Stimulated activated CD4-positive, alpha-beta T cell treated with anti-CD3 and anti-CD28 coated beads, TNF-alpha, amount 100 ng/mL, for 4 hours (primary cell): ENCODE data around the gene RASGRF2.
A peak's percentile ranks its signal among the peaks of the same experiment; 100 is the strongest.

ENCODE experiments used
- DNase-seq, 3 experiments: peaks; one replicate each; pipeline ENCODE4 v3.0.0-alpha.2; 2020; ENCODE audit warnings: low read depth in 3 of 3

The RASGRF2 gene

DNA sequence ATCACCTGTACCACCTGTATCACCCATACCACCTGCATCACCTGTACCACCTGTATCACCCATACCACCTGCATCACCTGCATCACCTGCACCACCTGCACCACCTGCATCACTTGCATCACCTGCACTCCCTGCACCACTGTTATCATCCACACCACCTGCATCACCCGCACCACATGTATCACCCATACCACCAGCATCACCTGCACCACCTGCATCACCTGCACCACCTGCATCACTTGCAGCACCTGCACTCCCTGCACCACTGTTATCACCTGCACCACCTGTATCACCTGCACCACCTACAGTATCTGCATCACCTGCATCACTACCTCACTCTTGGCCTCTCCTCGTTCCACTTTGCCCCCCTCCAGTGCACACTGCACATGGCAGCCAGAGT lies 209.8 kb downstream of the RASGRF2 start:
- no peak for DNase-seq

DNA sequence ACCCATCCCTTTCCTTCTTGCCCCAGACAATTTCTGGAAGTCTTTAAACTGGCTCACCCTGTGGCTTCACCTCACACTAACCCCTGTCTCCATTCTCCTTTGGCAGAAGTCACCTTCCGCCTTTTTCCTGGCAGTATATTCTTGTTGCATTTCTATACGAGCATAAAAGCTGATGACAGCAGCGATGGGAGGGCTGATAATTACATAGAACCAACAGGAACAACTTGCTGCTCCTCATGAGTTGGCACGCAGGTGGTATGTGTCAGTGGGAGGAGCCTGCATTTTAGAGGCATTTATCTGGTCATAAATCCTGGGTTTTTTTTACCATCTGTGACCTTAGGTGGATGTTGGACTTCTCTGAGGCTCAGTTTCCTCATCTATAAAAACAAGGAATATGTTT lies 211.6 kb downstream of the RASGRF2 start:
- DNase-seq, result no peak

GRCh38 chr5:81172710-81173109 lies 212.5 kb downstream of the RASGRF2 start:
- no peak for DNase-seq

GRCh38 chr5:81177061-81177460 lies 216.9 kb downstream of the RASGRF2 start:
- DNase-seq, result no peak

GRCh38 chr5:81179959-81180358 lies 219.8 kb downstream of the RASGRF2 start:
- no peak for DNase-seq

DNA sequence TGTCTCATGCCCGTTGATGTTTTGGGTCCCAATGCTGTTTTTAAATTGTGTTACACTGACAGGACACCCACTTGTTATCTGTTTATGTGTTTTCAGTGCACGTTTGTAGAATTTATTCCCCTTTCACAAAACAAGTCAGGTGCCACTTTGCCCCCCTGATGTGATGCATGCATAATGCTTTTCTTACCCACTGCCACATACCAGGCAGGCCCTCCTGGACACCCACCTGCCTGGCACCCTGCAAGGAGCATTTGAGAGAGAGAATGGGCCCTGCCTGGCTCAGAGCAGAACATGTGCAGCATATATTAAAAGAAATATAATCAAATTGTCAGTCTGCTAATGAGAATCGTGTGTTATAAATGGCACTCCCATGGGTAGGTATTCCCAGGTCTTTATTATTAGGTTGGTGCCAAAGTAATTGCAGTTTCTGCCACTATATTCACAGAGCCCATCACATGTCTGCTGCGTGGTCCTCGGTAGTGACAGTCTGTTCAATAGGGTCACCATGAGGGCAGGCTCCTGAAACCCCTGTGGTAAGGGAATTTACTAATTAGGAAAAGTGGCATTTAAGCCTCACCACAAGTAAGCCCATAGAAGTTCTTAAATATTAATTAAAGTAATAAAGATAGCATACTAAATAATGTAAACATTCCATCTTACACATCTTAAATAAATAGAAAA lies 220.8 kb downstream of the RASGRF2 start:
- no peak for DNase-seq

DNA sequence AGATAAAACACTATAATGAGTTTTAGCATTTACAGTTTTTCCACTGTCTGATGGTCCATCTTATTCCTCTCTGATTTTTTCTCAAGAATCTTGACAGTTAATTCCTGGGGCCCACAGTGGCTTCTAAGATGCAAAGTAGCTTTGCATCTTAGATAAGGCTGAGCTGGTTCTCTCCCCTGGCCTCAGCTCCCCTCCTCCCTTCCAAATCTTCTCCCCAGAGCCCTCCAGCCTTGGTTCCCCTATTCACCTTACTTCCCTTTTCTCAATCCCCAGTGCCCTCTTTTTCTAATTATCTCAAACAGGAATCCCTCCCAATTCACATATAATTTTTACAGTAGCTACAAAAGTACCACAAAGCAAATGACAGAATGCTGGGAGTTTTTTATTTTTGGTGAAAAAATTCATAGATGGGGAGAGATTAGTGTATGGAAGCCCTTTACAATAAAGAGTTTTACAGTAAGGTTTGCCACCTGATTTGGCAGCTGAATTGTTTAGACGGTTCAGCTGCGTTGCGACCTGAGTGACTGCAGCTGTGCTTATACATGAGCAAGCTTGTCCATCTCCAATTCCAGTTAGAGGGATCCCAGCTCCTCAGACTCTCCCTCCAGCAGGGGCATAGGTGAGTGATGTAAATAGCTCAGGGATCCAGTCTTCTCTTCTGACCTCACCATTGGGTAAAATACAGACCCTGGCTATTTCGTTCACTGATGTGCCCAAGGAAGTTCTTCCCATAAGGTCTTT lies 221.6 kb downstream of the RASGRF2 start:
- no peak for DNase-seq

GRCh38 chr5:81182396-81183390 lies 222.5 kb downstream of the RASGRF2 start:
- no peak for DNase-seq

DNA sequence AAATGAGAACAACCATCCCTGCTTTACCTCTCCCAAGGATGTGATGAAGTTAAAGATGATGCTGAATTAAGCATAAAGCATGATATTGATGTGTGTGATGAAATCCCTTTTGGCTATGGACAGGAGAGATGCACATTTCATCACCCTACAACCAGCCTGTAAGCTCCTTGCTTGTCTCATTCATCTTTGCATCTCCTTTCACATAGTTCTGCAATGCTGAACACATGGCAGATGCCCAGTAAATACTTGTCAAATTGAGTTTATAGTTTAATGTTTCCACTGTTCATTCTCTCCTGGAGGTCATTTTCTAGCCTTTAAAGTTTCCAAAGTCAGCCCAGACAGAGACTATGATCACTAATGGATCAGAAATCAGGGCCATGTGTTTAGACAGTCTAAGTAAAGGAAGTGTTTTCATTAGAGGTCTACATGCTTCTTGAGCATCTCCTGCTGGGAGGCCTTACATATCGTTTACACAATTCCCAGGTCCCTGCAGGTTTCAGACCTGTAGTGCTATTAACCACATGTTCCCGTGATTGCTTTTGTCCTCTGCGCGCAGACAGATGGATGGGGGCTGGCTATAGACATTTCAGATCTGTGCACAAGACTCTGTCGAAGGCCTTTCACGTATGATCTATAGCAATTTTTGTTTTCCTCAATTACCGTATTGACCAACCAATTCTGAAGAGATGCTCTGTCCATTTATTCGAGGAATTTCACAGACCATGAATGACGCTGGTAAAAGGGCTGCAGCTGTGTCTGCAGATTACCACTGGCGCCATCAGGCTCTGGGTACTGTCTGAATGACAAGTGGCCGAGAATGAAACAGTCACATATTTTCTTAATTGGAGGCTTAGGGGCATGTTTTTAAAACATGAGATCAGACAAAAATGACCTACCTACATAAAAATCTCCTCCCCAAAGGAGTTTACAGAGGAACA lies 223.9 kb downstream of the RASGRF2 start:
- DNase-seq, result no peak

GRCh38 chr5:81184749-81185110 lies 224.6 kb downstream of the RASGRF2 start:
- no peak for DNase-seq

DNA sequence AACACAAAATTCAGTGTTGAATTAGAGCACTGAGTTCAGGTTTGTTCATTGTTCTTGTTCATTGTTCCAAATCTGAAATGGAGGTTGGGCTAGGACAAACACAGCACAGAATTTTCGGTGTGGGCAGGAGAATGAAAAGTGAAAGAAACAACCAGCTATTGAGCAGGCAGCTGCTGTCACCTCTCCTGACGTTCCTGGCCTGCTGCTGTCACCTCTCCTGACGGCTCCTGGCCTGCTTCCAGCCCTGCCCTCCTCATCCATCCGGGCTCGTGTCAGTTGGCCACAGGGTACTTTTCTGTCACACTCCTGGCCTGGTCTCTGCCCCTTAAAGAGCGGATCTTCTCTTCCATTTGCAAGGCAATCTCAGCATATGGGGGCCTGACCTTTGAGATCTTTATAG lies 227.7 kb downstream of the RASGRF2 start:
- no peak for DNase-seq

- DNase-seq, result no peak
These were observed 228.8 kb downstream of the RASGRF2 start for GRCh38 chr5:81188962-81189361.

- DNase-seq, result no peak
These were observed 229.8 kb downstream of the RASGRF2 start for GRCh38 chr5:81189875-81190498.

- no peak for DNase-seq
These were observed 231.7 kb downstream of the RASGRF2 start for GRCh38 chr5:81191726-81192372.

- no peak for DNase-seq
These were observed 232.2 kb downstream of the RASGRF2 start for GRCh38 chr5:81192373-81192750.

DNA sequence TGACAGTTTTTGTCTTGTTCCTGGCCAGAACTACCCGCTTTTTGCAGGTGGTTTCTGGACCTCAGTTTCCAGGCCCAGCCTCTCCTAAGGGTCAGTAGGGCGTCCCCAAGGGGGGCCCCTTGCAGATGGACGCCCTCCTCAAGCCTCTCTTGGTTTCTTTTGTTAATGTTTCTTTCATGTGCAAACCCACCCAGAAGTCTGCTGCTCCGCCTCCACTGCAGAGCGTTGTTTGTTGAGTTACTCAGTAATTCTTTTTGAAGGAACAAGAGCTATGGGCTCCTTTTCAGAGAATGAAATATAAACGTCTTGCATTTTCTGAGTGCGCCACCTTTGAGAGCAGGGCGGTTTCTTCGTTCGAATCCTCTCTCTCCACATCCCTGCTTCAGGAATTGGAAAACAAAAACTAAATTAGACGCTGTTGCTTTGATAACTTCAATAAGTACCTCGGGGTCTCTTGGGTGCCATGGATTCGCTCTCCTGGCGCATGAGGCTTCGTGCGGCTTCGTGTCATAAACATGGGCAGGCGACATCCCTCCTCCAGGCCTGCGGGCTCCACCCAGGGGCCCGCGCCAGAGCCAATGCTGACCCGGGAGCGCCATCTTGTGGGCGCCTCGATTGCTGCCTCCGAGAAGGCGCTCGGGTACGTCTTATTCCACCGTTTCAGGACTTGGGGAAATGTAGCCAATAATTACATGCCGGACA lies 234.6 kb downstream of the RASGRF2 start:
- peak; percentile 60 to 69 (median 65) for DNase-seq

GRCh38 chr5:81195335-81195929 lies 235.3 kb downstream of the RASGRF2 start:
- no peak for DNase-seq

DNA sequence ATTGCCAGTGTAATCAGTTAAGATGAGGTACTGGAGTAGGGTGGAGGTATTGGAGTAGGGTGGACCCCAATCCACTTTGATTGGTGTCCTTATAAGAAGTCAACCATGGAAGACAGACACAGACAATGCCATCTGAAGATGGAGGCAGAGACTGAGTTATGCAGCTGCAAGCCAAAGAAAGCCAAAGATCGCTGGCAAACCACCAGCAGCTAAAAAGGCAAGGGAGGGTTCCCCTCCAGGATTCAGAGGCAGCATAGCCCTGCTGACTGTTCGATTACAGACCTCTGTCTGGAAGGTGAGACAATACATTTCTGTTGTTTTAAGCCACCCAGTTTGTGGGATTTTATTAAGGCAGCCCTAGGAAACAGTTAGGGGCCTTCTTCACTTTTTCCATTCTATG lies 242.5 kb downstream of the RASGRF2 start:
- no peak for DNase-seq

- no peak for DNase-seq
These were observed 243.6 kb downstream of the RASGRF2 start for GRCh38 chr5:81203729-81204128.
